HG03280 (cell line): ENCODE measurements around the gene SLC28A1.
"Not testable (repeated sequence)": the region's sequence is repeated elsewhere in the genome, so short reads cannot be mapped to it uniquely, and the experiment has no call there.

Experiments
- ATAC-seq: cut with Tn5 transposase; IDR thresholded peaks from one replicate; pipeline ENCODE4 v1.9.1; 2021; ENCODE audit warnings: mild to moderate bottlenecking, moderate library complexity; ENCODE audit not compliant: unreplicated experiment

SLC28A1 gene

GRCh38 chr15:84883916-84884781 lies at the start of gene SLC28A1:
Gene SLC28A1 (plus strand): TSS chr15:84884662. CDS start chr15:84887761, 3,099 bp downstream.
- ATAC-seq: no peak

DNA sequence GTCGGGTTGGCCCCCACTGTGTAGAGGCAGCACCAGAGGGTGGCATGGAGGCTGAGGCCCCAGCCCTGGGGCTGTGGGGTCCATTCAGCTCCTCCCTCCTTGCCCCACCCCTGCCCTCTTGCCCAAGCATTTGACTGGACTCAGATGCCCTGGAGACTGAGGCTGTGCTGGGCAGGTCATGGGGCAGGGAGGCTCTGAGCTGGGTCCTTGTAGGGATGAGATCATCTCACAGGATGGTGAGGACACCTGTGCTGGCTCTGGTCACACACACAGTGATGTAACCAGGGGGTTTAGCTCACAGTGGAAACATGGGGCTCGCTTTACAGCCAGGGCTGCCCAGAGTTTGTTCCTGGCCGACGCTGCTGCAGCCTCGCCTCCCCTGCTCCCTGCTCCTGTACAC lies 49.5 kb upstream of the SLC28A1 start:
- ATAC-seq: no peak

- ATAC-seq: no peak
Observed at GRCh38 chr15:84835661-84836337, 48.7 kb upstream of the SLC28A1 start.

DNA sequence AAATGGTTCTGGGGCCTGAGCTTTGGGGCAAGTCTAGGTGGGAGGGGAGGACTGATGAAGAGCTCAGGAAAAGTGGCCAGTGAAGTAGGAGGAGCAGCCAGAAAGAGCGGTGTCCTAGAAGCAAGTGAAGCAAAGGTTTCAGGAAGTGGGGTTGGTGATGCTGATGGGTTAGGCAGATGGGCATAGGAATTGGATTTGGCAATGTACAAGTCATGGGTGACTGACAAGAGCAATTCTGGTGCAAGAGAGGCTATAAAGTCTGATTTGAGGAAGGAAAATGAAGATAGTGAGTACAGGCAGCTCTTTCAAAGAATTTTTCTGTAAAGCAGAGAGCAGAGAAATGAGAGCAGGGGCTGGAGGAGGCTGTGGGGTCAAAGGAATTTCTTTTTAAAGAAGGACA lies 47.6 kb upstream of the SLC28A1 start:
- ATAC-seq: no peak

DNA sequence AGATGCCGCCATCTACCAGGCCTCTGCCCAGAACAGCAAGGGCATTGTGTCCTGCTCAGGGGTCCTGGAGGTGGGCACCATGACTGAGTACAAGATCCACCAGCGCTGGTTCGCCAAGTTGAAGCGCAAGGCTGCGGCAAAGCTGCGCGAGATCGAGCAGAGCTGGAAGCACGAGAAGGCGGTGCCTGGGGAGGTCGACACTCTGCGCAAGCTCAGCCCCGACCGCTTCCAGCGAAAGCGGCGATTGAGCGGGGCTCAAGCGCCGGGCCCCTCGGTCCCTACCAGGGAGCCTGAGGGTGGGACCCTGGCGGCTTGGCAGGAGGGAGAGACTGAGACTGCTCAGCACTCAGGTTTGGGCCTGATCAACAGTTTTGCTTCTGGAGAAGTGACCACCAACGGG lies 44.7 kb upstream of the SLC28A1 start:
- ATAC-seq: no peak

- no peak for ATAC-seq
Observed at GRCh38 chr15:84840255-84840654, 44.2 kb upstream of the SLC28A1 start.

DNA sequence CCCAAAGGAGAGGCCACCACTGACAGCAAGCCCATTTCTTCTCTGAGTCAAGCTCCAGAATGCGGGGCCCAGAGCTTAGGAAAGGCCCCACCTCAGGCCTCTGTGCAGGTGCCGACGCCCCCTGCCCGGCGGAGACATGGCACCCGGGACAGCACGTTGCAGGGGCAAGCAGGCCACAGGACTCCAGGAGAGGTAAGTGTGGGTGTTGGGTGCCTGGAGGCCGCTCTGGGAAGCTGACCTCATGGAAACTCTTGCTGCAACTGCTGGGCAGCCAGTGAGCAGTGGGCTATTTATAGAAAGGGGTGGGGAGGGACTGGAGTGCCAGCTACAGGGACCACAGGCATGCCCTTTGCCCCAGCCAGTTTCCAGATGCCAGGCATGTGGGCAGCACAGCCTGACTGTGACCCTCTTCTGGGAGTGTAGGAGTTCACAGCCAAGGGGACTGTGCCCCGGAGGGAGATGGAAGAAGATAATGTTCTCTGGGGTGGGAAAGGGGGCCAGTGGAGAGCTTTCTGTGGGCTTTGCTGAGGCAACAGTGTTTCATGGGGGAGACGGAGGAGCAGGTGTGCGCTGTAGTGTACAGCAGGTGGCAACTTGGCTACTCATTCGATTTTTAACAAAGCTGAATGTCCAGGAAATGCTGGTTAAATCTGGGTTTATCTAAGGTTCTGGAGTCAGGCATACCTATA lies 43.6 kb upstream of the SLC28A1 start:
- ATAC-seq: no peak

GRCh38 chr15:84842781-84843180 lies 41.7 kb upstream of the SLC28A1 start:
- no peak for ATAC-seq

DNA sequence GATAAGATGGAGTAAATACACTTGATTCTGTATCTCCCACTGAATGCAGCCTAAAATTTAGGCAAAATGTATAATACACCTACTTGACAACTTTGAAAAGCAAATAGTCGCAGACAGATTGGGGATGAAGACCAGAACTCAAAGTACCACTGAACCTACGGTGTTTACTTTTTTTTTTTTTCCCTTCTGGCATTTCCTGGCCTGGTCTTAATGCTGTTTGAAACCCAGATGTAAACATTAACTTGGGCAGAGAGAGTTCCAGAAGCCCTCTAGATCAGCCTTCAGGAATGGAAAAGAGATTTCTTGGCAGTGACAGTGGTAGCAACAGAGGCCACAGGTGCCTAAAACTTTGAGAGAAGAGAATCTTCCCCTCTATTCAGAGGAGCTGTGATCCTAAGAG lies 39.5 kb upstream of the SLC28A1 start:
- ATAC-seq: no peak

- not testable (repeated sequence) for ATAC-seq
Observed at GRCh38 chr15:84845631-84846030, 38.8 kb upstream of the SLC28A1 start.

- no peak for ATAC-seq
Observed at GRCh38 chr15:84846269-84846668, 38.2 kb upstream of the SLC28A1 start.

- ATAC-seq: no peak
Observed at GRCh38 chr15:84847382-84847781, 37.1 kb upstream of the SLC28A1 start.

GRCh38 chr15:84852212-84852611 lies 32.2 kb upstream of the SLC28A1 start:
- ATAC-seq: no peak

- ATAC-seq: no peak
Observed at GRCh38 chr15:84855136-84855535, 29.3 kb upstream of the SLC28A1 start.

GRCh38 chr15:84855765-84856164 lies 28.7 kb upstream of the SLC28A1 start:
- no peak for ATAC-seq

- no peak for ATAC-seq
Observed at GRCh38 chr15:84856731-84857417, 27.6 kb upstream of the SLC28A1 start.

GRCh38 chr15:84857418-84858004 lies 27.0 kb upstream of the SLC28A1 start:
- no peak for ATAC-seq

DNA sequence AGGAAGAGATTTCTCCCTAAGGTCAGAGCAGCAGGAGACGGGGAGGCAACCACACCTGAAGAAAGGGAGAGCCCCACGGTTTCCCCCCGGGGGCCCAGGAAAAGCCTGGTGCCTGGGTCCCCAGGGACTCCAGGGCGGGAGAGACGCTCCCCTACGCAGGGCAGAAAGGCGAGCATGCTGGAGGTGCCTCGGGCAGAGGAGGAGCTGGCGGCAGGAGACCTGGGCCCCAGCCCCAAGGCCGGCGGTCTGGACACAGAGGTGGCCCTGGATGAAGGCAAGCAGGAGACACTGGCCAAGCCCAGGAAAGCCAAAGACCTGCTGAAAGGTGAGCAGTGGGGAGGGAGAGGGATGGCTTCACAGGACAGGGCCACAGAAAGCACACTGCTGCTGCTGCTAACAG lies 26.2 kb upstream of the SLC28A1 start:
- ATAC-seq: no peak

DNA sequence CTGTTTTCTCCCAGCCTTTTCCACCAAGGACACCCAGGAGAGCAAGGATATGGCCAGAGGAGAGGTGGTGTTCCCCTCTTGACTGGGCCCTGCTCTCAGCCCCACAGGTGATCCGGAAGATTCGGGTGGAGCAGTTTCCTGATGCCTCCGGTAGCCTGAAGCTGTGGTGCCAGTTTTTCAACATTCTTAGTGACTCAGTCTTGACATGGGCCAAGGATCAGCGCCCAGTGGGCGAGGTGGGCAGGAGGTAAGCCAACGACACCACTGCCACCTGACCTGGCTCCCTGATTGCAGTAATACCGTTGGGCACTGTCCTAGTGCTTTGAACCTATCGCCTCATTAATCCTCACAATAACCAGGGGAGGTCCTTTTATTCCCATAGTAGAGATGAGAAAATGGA lies 25.3 kb upstream of the SLC28A1 start:
- no peak for ATAC-seq

DNA sequence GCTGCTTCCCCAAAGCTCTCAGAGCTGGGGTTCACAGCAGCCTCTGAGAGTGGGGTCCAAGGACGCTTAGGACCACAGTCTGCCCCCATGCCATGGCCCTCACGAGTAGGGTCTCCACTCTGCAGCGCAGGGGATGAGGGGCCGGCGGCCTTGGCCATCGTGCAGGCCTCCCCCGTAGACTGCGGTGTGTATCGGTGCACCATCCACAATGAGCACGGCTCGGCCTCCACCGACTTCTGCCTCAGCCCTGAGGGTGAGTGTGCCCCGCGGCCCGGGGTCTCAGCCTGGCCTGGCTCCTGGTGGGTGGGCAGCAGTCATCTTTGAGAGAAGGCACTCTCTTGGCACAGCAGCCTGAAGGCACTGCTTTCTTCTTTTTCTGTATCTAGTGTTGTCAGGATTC lies 24.8 kb upstream of the SLC28A1 start:
- ATAC-seq: no peak

DNA sequence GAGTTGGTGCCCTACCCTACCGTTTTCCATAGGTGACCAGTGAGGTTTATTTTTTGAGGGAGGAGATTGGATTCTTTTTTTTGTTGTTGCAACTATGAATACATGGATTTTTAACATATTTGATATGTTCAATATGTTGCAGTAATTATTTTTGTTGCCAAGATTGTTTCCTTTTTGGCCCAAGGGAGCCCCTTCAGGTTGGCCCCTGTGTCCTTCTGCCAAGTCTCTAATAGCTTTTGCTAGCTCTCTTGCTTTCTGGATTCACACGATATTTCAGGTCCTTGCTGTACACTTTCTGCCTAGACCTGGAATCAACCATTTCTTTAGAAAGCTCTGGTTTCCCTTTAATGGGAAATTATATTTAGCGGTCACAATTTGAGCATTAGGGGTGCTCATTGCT lies 22.7 kb upstream of the SLC28A1 start:
- ATAC-seq: no peak
